Keratinocyte (primary cell): ENCODE data around the gene ADRB1. TPM values are rescaled to one million over a fixed set of nuclear protein-coding genes. Genes with fewer than 3 reads are reported as not detected.

ENCODE experiments used
- DNase-seq: peaks from one replicate; pipeline ENCODE4 v3.0.0-alpha.2; 2011; ENCODE audit warnings: low read depth, missing footprints, low spot score
- FAIRE-seq: peaks from 2 replicates; lab custom pipeline; 2011; peaks lifted over from hg19 to GRCh38; lab: Jason Lieb, UNC
- H2AFZ ChIP-seq: 2 replicates; pipeline ENCODE4 v1.6.0; 2012; ENCODE audit warnings: low read length, control low read depth, inconsistent platforms; ENCODE audit not compliant: control insufficient read depth
- H3K27ac ChIP-seq: 2 replicates; pipeline ENCODE4 v1.5.1; 2011; ENCODE audit warnings: low read length; ENCODE audit not compliant: control insufficient read depth, insufficient read depth
- H3K27me3 ChIP-seq: 3 replicates; pipeline ENCODE4 v1.6.0; 2011; ENCODE audit warnings: low read length; ENCODE audit not compliant: control insufficient read depth, insufficient read depth; ENCODE audit errors: extremely low read depth
- H3K36me3 ChIP-seq, 2 experiments: 2 replicates in 1 of 2; 3 replicates in 1 of 2; pipeline ENCODE4 v1.5.1; 2011; ENCODE audit warnings: low read length in 2 of 2, mild to moderate bottlenecking in 1 of 2; ENCODE audit not compliant: control insufficient read depth in 2 of 2, insufficient read depth in 2 of 2; ENCODE audit errors: extremely low read depth in 1 of 2
- H3K4me1 ChIP-seq: 3 replicates; pipeline ENCODE4 v1.5.1; 2011; ENCODE audit warnings: low read length; ENCODE audit not compliant: control insufficient read depth, insufficient read depth; ENCODE audit errors: extremely low read depth
- H3K4me2 ChIP-seq: 3 replicates; pipeline ENCODE4 v1.6.0; 2011; ENCODE audit warnings: low read depth, low read length; ENCODE audit not compliant: control insufficient read depth, insufficient read depth; ENCODE audit errors: extremely low read depth
- H3K4me3 ChIP-seq, 3 experiments: fragments of 200-600 bp in 1 of 3; sonication (generic) in 1 of 3; 2 replicates in 2 of 3; 3 replicates in 1 of 3; pipeline ENCODE4 v1.5.1; 2011 to 2016; ENCODE audit warnings: low read length in 3 of 3, mild to moderate bottlenecking in 3 of 3, control low read depth in 2 of 3, inconsistent platforms in 1 of 3, low read depth in 1 of 3, mixed read lengths in 1 of 3, mixed run types in 1 of 3, moderate library complexity in 1 of 3; ENCODE audit not compliant: control insufficient read depth in 2 of 3, insufficient read depth in 2 of 3; ENCODE audit errors: extremely low read depth in 1 of 3
- H3K79me2 ChIP-seq: 2 replicates; pipeline ENCODE4 v1.6.0; 2012; ENCODE audit warnings: low read length; ENCODE audit not compliant: control insufficient read depth, insufficient read depth
- H3K9ac ChIP-seq: 3 replicates; pipeline ENCODE4 v1.6.0; 2011; ENCODE audit warnings: low read length; ENCODE audit not compliant: control insufficient read depth, insufficient read depth; ENCODE audit errors: extremely low read depth
- H3K9me1 ChIP-seq: 3 replicates; pipeline ENCODE4 v1.6.0; 2011; ENCODE audit warnings: low read length; ENCODE audit not compliant: control insufficient read depth, insufficient read depth; ENCODE audit errors: extremely low read depth
- H3K9me3 ChIP-seq: 2 replicates; pipeline ENCODE4 v1.5.1; 2012; ENCODE audit warnings: low read depth, low read length; ENCODE audit not compliant: control insufficient read depth
- H4K20me1 ChIP-seq: 3 replicates; pipeline ENCODE4 v1.6.0; 2011; ENCODE audit warnings: low read length; ENCODE audit not compliant: control insufficient read depth, insufficient read depth; ENCODE audit errors: extremely low read depth
- EZH2 ChIP-seq: IDR thresholded peaks from one replicate; pipeline ENCODE4 v1.6.1; 2012; ENCODE audit warnings: inconsistent platforms, mild to moderate bottlenecking, low read length, moderate library complexity
- dilution Hi-C: fragments of 300-500 bp; cut with MboI; formaldehyde crosslinking; loops from one replicate; pipeline ENCODE4 v1.7.0; 2020; ENCODE audit warnings: low sequenced_read_pairs; ENCODE audit not compliant: extremely low pct_ligation_motif_present
- polyA plus RNA-seq, 5 experiments: library from polyadenylated mRNA; depleted of rRNA in 3 of 5; stranded (reverse) in 3 of 5; stranded (forward) in 1 of 5; unstranded in 1 of 5; fragments of >200 nt; gene quantifications; 1 replicate in 1 of 5; 2 replicates in 3 of 5; 3 replicates in 1 of 5; pipeline versions ENCODE4 v1.2.1 to v1.2.3, GENCODE V29; 2011 to 2012; ENCODE audit warnings: missing spikeins in 2 of 5, low read depth in 1 of 5, low replicate concordance in 1 of 5
- TF ChIP-seq, protein P1 (sequence below), 3 experiments: IDR thresholded peaks in 1 of 3; conservative IDR thresholded peaks in 1 of 3; optimal IDR thresholded peaks in 1 of 3; 2 replicates in 2 of 3; 3 replicates in 1 of 3; pipeline versions ENCODE3 to v1.5.1; 2011; ENCODE audit warnings: low read length in 3 of 3, mild to moderate bottlenecking in 3 of 3, moderate library complexity in 2 of 3, control low read depth in 1 of 3, inconsistent platforms in 1 of 3; ENCODE audit not compliant: insufficient read depth in 2 of 3; ENCODE audit errors: extremely low read depth in 1 of 3

Gene ADRB1
- polyA plus RNA-seq, 1 donor (not counting 4 experiments of a cell fraction or from before 2014, with no cell fraction given): 0.05 TPM

DNA sequence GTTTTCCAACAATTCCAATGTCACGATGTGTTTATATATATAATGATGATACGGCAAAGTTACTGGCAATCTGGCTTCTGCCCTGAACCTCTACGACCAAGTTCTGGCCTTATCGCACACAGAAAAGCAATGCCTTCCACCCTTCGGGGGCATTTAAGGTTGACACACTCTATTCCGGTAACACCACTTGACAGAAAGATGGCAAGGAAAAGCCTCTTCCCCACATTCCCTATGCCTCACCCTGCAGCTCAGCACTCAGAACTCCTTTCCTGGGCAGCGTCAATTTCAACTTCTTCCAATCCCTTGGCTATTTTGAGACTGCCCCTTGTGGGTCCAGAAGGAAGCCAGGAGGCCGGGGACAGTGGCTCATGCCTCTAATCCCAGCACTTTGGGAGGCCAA, 2.5 kb upstream of the ADRB1 start:
- no peak overlapping the region for H2AFZ ChIP-seq

DNA sequence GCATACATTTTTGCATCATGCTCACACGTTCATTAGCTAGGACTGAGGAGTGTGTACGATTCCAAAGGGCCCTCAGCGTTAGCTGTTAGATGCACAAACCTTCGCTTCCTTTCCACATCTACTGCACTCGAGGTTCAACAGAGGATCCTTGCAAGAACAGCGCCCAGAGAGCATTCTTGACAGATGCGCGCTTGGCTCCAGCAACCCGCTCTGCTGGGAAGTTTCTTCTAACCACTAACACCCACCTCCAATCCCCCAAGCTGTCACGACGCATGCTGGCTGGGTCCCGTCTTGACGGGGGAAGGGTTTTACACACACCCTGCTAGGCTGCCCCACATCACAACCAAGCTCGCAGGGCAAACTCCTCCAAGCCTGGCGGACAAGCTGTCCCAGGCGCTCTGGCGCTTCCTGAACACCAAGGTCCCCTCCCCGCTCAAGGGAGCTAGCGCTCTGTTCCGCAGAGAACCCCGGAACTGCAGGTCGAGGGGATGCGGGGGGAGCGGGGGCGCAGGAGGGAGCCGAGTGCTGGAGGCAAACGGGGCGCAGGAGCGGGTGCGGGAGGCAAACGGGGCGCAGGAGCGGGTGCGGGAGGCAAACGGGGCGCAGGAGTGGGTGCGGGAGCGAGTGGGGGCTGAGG, 653 bp upstream of the ADRB1 start:
- Histone ChIP-seq H3K4me1 (peaks cover 5% of the 10 kb centered on the region), H3K27me3 (peaks cover 23% of the 10 kb centered on the region), H4K20me1 (no peaks in the 10 kb centered on the region), H3K36me3 (no peaks in the 10 kb centered on the region), H3K9ac (no peak overlapping the region), H2AFZ (peak overlapping the region; percentile 85), H3K4me2 (peak overlapping the region; percentile 93), H3K79me2 (no peaks in the 10 kb centered on the region), H3K9me1 (no peaks in the 10 kb centered on the region), H3K27ac (no peak overlapping the region), H3K9me3 (peaks cover 5% of the 10 kb centered on the region), H3K4me3 (peak overlapping the region; percentile 46 to 68 (median 63))
- DNase-seq: no peak
- TF ChIP-seq, protein P1, sequence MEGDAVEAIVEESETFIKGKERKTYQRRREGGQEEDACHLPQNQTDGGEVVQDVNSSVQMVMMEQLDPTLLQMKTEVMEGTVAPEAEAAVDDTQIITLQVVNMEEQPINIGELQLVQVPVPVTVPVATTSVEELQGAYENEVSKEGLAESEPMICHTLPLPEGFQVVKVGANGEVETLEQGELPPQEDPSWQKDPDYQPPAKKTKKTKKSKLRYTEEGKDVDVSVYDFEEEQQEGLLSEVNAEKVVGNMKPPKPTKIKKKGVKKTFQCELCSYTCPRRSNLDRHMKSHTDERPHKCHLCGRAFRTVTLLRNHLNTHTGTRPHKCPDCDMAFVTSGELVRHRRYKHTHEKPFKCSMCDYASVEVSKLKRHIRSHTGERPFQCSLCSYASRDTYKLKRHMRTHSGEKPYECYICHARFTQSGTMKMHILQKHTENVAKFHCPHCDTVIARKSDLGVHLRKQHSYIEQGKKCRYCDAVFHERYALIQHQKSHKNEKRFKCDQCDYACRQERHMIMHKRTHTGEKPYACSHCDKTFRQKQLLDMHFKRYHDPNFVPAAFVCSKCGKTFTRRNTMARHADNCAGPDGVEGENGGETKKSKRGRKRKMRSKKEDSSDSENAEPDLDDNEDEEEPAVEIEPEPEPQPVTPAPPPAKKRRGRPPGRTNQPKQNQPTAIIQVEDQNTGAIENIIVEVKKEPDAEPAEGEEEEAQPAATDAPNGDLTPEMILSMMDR (optimal IDR thresholded peaks at IDR 0.05 in 1 of 3, IDR thresholded peaks at IDR 0.05 in 1 of 3, conservative IDR thresholded peaks at IDR 0.05 in 1 of 3; ENCODE audit: extremely low read depth in 1 of 3, insufficient read depth in 2 of 3, low read length in 3 of 3): no peak
- no peak for TF ChIP-seq EZH2
- no peak for FAIRE-seq
- dilution Hi-C loops: no loop called here

More for the DNA sequence above, 2.5 kb upstream of the ADRB1 start:
- Histone ChIP-seq H3K4me3 (no peak overlapping the region), H4K20me1 (no peaks in the 10 kb centered on the region), H3K9me3 (peaks cover 5% of the 10 kb centered on the region), H3K4me1 (peaks cover 5% of the 10 kb centered on the region), H3K9ac (no peak overlapping the region), H3K27ac (no peak overlapping the region), H3K27me3 (peaks cover 21% of the 10 kb centered on the region), H3K79me2 (no peaks in the 10 kb centered on the region), H3K36me3 (no peaks in the 10 kb centered on the region), H3K9me1 (no peaks in the 10 kb centered on the region), H3K4me2 (no peak overlapping the region)
- FAIRE-seq (no peak), DNase-seq (no peak)
- dilution Hi-C loops: no loop called here
- TF ChIP-seq, protein P1 (optimal IDR thresholded peaks at IDR 0.05 in 1 of 3, IDR thresholded peaks at IDR 0.05 in 1 of 3, conservative IDR thresholded peaks at IDR 0.05 in 1 of 3; ENCODE audit: extremely low read depth in 1 of 3, insufficient read depth in 2 of 3, low read length in 3 of 3): no peak
- no peak for TF ChIP-seq EZH2
